AG08396 (cell line): ENCODE measurements around the gene MOBP.
"Not testable (repeated sequence)": the region's sequence is repeated elsewhere in the genome, so short reads cannot be mapped to it uniquely, and the experiment has no call there.

ENCODE experiments used
- DNase-seq: peaks from one replicate; pipeline ENCODE4 v3.0.0; 2012; ENCODE audit warnings: low spot score, mixed read lengths

MOBP gene

GRCh38 chr3:39449796-39450195 is 17.7 kb upstream of the MOBP start:
- DNase-seq, result no peak

- no peak for DNase-seq
These were observed 14.3 kb upstream of the MOBP start for GRCh38 chr3:39453134-39453533.

GRCh38 chr3:39453872-39454271 is 13.6 kb upstream of the MOBP start:
- not testable (repeated sequence) for DNase-seq

- DNase-seq, result no peak
These were observed 12.8 kb upstream of the MOBP start for GRCh38 chr3:39454591-39455217.

GRCh38 chr3:39456159-39456558 is 11.3 kb upstream of the MOBP start:
- no peak for DNase-seq

- no peak for DNase-seq
These were observed 10.1 kb upstream of the MOBP start for GRCh38 chr3:39457361-39457760.

- DNase-seq, result not testable (repeated sequence)
These were observed 8.9 kb upstream of the MOBP start for GRCh38 chr3:39458579-39458978.

GRCh38 chr3:39460677-39461076 is 6.8 kb upstream of the MOBP start:
- DNase-seq, result no peak

- no peak for DNase-seq
These were observed 4.2 kb upstream of the MOBP start for GRCh38 chr3:39463269-39463668.

GRCh38 chr3:39466988-39467387 is 492 bp upstream of the MOBP start:
- no peak for DNase-seq

GRCh38 chr3:39468108-39468436 is 592 bp downstream of the MOBP start:
- DNase-seq, result no peak

GRCh38 chr3:39469258-39469657 is 1.8 kb downstream of the MOBP start:
- no peak for DNase-seq

GRCh38 chr3:39469945-39470344 is 2.5 kb downstream of the MOBP start:
- DNase-seq, result no peak

GRCh38 chr3:39471652-39472051 is 4.2 kb downstream of the MOBP start:
- no peak for DNase-seq

GRCh38 chr3:39473452-39474125 is 6.1 kb downstream of the MOBP start:
- no peak for DNase-seq

- no peak for DNase-seq
These were observed 6.6 kb downstream of the MOBP start for GRCh38 chr3:39474126-39474515.

- no peak for DNase-seq
These were observed 9.3 kb downstream of the MOBP start for GRCh38 chr3:39476783-39477182.

GRCh38 chr3:39478226-39478625 is 10.7 kb downstream of the MOBP start:
- DNase-seq, result no peak

GRCh38 chr3:39479701-39480414 is 12.4 kb downstream of the MOBP start:
- DNase-seq, result no peak

- DNase-seq, result no peak
These were observed 18.1 kb downstream of the MOBP start for GRCh38 chr3:39485547-39485946.

- no peak for DNase-seq
These were observed 23.5 kb downstream of the MOBP start for GRCh38 chr3:39491014-39491413.

GRCh38 chr3:39491733-39492350 is 24.4 kb downstream of the MOBP start:
- DNase-seq, result no peak

GRCh38 chr3:39494781-39495180 is 27.3 kb downstream of the MOBP start:
- DNase-seq, result no peak
